GM18508 (cell line): ENCODE data around the gene TMTC4.
"Not testable (repeated sequence)": the region's sequence is repeated elsewhere in the genome, so short reads cannot be mapped to it uniquely, and the experiment has no call there.

ENCODE experiments used
- ATAC-seq: cut with Tn5 transposase; IDR thresholded peaks from one replicate; pipeline ENCODE4 v1.9.1; 2021; ENCODE audit warnings: moderate number of reproducible peaks; ENCODE audit not compliant: insufficient read depth, unreplicated experiment

TMTC4 gene

DNA sequence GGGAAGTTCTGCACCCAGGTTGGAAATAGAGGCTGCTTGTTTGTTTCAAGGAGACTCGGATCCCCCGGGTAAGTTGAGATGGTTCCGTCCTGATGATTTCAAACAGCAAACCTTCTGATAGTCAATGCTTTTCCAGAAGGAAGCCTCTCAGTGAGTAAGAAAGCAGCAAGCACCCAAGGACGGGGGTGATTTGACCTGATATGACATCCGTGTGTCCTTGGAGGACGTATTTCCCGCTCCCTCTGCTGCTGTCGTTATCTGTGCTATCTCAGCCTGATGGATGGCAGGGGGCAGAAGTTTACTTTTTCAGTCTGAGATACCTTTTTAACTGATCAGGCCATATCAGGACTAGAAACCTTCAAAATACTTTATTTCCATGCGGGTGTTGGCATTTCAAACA is 80.3 kb downstream of the TMTC4 start:
- ATAC-seq = no peak

DNA sequence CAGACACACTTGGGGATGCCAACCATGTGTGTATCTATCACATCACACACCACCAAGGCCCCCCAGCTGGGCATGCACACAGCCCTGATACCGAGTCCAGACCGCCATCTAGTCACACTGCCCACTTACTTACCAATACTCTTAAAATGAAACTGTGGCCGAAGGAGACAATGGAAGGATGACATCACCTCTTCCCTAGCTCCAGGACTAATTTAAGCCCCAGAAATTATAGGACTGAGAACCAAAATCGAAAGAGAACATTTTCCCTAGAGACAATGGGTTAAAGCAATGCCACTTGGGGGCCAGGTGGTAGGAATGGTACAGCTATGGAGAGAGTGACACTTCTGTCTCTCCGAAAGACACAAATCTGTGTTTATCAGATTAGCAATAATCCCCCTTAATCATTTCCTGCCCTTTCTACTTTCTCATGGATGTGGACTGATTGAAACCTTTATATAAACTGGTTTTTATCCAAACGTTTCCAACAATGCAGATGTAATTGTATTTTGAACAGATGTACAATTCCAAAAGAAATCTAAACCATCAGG is 85.3 kb downstream of the TMTC4 start:
- no peak for ATAC-seq

- peak; percentile 82 for ATAC-seq
Observed at GRCh38 chr13:100588331-100589177, 86.0 kb downstream of the TMTC4 start, which contains the start of gene GGACT. TSS of gene GGACT (minus strand) at chr13:100588789. CDS start at chr13:100532591, 56,198 bp downstream.

DNA sequence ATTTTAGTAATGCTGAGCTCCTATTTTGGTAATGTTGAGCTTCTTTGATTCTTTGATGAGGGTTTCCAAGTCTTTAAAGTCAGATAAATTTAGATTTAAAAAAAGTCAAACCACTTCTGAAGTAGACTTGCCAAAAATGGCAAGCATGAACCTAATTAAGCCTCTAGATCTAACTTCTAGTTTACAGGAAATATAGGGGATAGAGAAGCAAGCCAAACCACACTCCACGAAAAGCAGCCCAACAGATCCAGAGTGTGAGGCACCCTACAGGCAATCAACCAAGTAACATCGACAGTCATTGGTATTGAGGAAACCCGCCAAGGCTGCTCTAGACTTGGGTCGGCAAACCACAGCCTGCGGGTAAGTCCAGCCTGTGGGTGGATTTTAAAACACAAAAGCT is 89.7 kb downstream of the TMTC4 start:
- ATAC-seq = no peak

- ATAC-seq = no peak
Observed at GRCh38 chr13:100581504-100581903, 93.1 kb downstream of the TMTC4 start.

GRCh38 chr13:100581030-100581429 is 93.6 kb downstream of the TMTC4 start:
- ATAC-seq = no peak

GRCh38 chr13:100580045-100580444 is 94.5 kb downstream of the TMTC4 start:
- no peak for ATAC-seq

DNA sequence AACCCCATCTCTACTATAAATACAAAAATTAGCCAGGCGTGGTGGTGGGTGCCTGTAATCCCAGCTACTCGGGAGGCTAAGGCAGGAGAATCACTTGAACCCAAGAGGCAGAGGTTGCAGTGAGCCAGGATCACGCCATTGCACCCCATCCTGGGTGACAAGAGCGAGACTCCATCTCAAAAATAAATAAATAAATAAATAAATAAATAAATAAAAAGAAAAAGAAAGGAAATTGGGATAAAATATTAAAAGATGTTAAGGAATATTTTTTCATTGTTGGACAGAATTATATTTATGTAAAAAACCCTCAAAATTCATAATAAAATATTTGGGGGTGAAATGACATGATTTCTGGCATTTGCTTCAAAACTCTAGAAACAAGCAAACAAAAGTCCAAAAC is 97.4 kb downstream of the TMTC4 start:
- ATAC-seq = not testable (repeated sequence)

DNA sequence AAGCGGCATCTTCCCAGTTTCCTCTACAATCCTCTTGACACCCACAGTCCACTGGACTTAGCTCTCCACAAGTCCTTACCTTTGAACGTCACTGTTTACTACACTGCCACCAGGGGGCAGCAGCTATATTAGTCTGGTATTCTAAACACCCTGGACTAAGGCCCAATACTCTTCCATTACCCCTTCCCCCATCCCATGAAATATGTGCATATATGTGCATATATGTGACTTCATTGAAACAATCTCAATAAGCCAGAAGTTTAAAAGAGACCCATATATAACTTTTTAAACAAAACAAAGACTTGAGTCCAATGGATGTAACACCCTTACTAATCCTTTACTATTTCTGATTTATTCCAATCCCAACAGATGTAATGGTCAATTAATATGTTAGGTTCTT is 101.5 kb downstream of the TMTC4 start:
- peak; percentile 94 for ATAC-seq

DNA sequence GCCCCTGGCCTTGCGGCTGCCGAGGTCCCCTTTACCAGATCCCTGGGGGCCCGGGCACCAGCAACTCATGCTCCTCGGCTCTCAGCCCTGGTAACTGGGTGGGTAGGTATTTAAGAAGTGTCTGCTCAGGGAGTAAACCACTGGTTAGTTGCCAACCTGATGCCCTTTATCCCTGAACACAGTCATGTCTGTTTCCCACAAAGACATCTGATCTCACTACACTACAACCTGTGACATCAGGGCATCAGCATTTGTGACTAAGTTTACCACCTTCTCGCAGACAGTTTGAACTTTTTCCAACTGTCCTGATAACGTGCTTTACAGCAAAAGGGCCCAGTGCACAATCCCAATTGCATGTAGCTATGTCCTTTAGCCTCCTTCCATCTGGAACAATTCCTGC is 108.1 kb downstream of the TMTC4 start:
- no peak for ATAC-seq

- ATAC-seq = no peak
Observed at GRCh38 chr13:100565286-100565685, 109.3 kb downstream of the TMTC4 start.

DNA sequence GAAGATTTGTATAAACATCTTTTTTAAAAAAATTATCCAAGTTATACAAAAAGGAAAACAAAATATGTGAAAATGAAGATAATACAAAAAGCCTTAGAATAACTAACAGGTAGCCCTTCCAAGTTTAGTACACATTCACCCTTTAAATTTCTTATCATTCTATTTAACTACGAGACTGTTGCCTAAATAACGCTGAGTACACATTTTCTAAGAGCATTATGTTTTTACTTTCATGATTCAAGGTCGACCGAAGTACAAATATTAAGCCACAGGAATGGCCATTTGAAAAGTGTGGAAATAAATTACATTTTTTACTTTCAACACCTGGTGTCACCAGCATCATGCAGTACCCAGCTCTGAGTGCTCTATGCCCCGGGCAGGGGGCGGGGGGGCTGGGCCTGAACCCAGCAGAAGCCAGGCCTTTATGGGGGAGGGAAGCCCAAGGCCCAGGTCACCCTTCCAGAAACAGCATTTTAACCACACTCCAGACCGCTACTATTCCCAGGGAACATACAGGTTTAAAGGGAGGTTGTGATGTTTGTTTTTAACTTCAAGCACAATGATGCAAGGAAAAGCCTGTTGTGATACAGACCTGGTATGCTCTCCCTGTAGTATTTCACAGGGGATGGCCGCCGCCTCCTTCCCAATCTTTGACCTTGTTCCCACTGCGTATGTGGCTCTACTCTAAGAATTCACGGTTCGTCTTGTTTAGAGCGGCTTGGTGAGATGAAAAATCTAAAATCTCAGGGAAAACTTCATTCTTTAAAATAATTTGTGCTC is 110.0 kb downstream of the TMTC4 start:
- ATAC-seq = no peak

GRCh38 chr13:100563779-100564178 is 110.8 kb downstream of the TMTC4 start:
- no peak for ATAC-seq

DNA sequence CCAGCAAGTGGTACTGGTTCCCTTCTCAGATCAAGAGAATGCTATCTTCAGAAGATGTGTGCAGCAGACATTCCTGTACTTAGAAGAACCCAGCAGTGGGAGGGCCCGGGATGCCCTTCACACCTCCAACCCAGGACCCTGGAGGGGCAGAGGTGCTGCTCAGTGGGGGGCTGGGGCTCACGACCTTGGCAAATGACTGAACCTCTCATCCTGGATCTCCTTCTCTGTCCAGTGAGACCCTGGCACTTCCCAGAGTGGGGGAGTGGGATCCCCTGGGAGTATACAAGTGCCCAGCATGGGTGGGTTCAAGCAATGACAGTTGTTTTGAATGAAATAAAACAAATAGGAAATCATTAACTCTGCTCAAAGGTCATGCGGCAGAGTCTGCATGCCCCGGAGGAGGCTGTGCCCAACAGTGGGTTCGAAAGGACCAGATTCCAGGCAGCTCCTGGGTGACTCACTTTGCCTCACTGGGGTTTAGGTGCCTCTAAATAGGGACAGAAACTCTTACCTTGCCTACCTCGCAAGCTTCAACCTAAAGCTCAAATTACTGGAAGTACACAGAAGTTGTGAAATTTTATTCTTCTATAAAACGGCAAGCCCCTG is 112.9 kb downstream of the TMTC4 start:
- ATAC-seq = no peak

DNA sequence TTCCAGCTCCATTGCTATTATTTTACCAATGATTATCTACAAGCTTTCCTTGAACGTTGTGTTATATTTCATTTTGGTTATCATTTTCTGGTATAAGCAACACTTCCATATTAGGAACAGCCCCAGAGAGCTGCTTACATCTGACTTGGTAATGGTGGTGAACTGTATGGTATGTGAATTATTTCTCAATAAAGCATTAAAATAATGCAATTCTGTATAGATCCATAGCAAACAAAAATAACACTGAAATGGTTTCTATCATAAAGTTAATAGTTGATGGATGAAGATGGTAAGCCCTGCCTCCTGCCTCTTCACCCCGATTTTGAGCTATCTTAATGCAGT is 113.5 kb downstream of the TMTC4 start:
- ATAC-seq = no peak

DNA sequence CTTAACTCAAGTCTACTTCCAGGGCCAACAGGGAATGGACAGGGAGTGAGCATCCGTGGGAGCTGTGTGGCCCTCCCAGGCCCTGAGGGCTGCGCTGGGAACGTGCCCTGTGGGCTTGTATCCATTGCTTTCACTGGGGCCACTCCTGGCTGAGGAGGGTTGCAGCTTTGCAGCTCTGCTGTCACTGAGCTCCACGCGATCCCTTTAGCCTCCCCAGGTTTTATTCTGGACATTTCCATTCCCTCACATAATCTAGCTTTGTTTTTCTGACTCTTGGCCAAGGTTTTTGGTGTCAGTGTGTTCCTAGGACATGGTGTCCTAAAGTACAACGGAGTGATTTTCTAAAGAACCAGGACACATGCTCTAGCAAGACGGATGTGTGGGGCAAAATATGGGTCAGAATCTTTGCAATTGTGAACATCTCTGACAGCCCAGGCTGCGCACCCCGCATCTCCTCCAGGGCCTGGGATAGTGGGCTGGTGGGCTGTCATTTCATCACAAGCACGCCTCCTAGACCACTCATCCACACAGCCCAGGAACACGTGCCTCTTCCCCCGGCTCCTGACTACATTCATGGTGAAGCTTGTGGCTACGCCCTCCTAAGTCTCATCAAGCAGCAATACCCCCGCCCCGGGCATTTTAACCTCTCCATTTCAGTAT is 114.0 kb downstream of the TMTC4 start:
- ATAC-seq = no peak

GRCh38 chr13:100559886-100560285 is 114.7 kb downstream of the TMTC4 start:
- no peak for ATAC-seq
